IPS DF 6.9 (cell line): ENCODE data around the gene ENAH.
A peak's percentile ranks its signal among the peaks of the same experiment; 100 is the strongest.

Experiments
- DNase-seq: peaks from one replicate; pipeline ENCODE4 v3.0.0-alpha.2; 2013; ENCODE audit warnings: low read depth, low spot score
- H3K27ac ChIP-seq: one replicate; pipeline ENCODE4 v1.5.1; 2013; ENCODE audit warnings: low read length, control low read depth
- H3K27me3 ChIP-seq: 2 replicates; pipeline ENCODE4 v1.6.1; 2013; ENCODE audit warnings: mild to moderate bottlenecking, low read length; ENCODE audit not compliant: control insufficient read depth, insufficient read depth
- H3K36me3 ChIP-seq: 2 replicates; pipeline ENCODE4 v1.6.1; 2013; ENCODE audit warnings: low read length; ENCODE audit not compliant: control insufficient read depth, insufficient read depth
- H3K4me1 ChIP-seq: 2 replicates; pipeline ENCODE4 v1.6.1; 2013; ENCODE audit warnings: low read length; ENCODE audit not compliant: control insufficient read depth, insufficient read depth
- H3K4me3 ChIP-seq: 2 replicates; pipeline ENCODE4 v1.5.1; 2013; ENCODE audit warnings: mild to moderate bottlenecking, low read length
- H3K9me3 ChIP-seq: 2 replicates; pipeline ENCODE4 v1.6.1; 2013; ENCODE audit warnings: low read length, inconsistent platforms; ENCODE audit not compliant: control insufficient read depth, insufficient read depth
- WGBS: extraction: QIAGEN DNeasy Blood & Tissue Kit; methylation state at CpG from one replicate; pipeline ENCODE4 v1.1.7; 2013; ENCODE audit warnings: mixed read lengths, missing lambda C conversion rate; ENCODE audit not compliant: insufficient read length, insufficient coverage; 5-methylcytosine and 5-hydroxymethylcytosine counted together

Gene ENAH

GRCh38 chr1:225692517-225692879 is 39.6 kb upstream of the ENAH start:
- Histone ChIP-seq H3K4me1 (no peaks in the 10 kb centered on the region), H3K27ac (no peak overlapping the region), H3K36me3 (no peaks in the 10 kb centered on the region), H3K9me3 (no peaks in the 10 kb centered on the region), H3K4me3 (no peak overlapping the region), H3K27me3 (no peaks in the 10 kb centered on the region)
- DNase-seq: no peak
- WGBS: no CpG with 5 or more reads among the region's 1 CpG

- WGBS: no CpG with 5 or more reads among the region's 4 CpGs
Measured at GRCh38 chr1:225691861-225692516, 39.1 kb upstream of the ENAH start.

GRCh38 chr1:225691377-225691776 is 38.5 kb upstream of the ENAH start:
- Histone ChIP-seq H3K27me3 (no peaks in the 10 kb centered on the region), H3K4me1 (no peaks in the 10 kb centered on the region), H3K4me3 (no peak overlapping the region), H3K36me3 (no peaks in the 10 kb centered on the region), H3K9me3 (no peaks in the 10 kb centered on the region), H3K27ac (no peak overlapping the region)
- DNase-seq: no peak
- no CpG with 5 or more reads among the region's 2 CpGs for WGBS

More at GRCh38 chr1:225691861-225692516, 39.1 kb upstream of the ENAH start:
- Histone ChIP-seq H3K27ac (no peak overlapping the region), H3K9me3 (no peaks in the 10 kb centered on the region), H3K36me3 (no peaks in the 10 kb centered on the region), H3K4me3 (no peak overlapping the region), H3K4me1 (no peaks in the 10 kb centered on the region), H3K27me3 (no peaks in the 10 kb centered on the region)
- DNase-seq: no peak

- no peaks in the 10 kb centered on the region; the same call in 1 of the 2 replicates for H3K27me3 ChIP-seq
- H3K36me3 ChIP-seq: no peaks in the 10 kb centered on the region
- no peak overlapping the region for H3K27ac ChIP-seq
- H3K4me3 ChIP-seq: no peak overlapping the region
- H3K4me1 ChIP-seq: no peaks in the 10 kb centered on the region
- DNase-seq: no peak
- H3K9me3 ChIP-seq: no peaks in the 10 kb centered on the region
- no CpG with 5 or more reads among the region's 2 CpGs for WGBS
Measured at GRCh38 chr1:225689882-225690459, 37.0 kb upstream of the ENAH start.

- no CpG with 5 or more reads among the region's 2 CpGs for WGBS
Measured at GRCh38 chr1:225688345-225688744, 35.4 kb upstream of the ENAH start.

GRCh38 chr1:225685476-225686176 is 32.7 kb upstream of the ENAH start:
- Histone ChIP-seq H3K9me3 (no peaks in the 10 kb centered on the region), H3K27me3 (no peaks in the 10 kb centered on the region; the same call in 1 of the 2 replicates), H3K4me3 (no peak overlapping the region), H3K36me3 (no peaks in the 10 kb centered on the region), H3K4me1 (no peaks in the 10 kb centered on the region), H3K27ac (no peak overlapping the region)
- no CpG with 5 or more reads among the region's 1 CpG for WGBS
- DNase-seq: no peak

More at GRCh38 chr1:225688345-225688744, 35.4 kb upstream of the ENAH start:
- H3K36me3 ChIP-seq: no peaks in the 10 kb centered on the region
- H3K4me1 ChIP-seq: no peaks in the 10 kb centered on the region
- no peaks in the 10 kb centered on the region for H3K9me3 ChIP-seq
- no peak overlapping the region for H3K27ac ChIP-seq
- DNase-seq: no peak
- H3K27me3 ChIP-seq: no peaks in the 10 kb centered on the region; the same call in 1 of the 2 replicates
- no peak overlapping the region for H3K4me3 ChIP-seq

GRCh38 chr1:225684741-225685140 is 31.8 kb upstream of the ENAH start:
- H3K36me3 ChIP-seq: no peaks in the 10 kb centered on the region
- no peak overlapping the region for H3K27ac ChIP-seq
- H3K9me3 ChIP-seq: no peaks in the 10 kb centered on the region
- no peaks in the 10 kb centered on the region; the same call in 1 of the 2 replicates for H3K27me3 ChIP-seq
- no peaks in the 10 kb centered on the region for H3K4me1 ChIP-seq
- no peak overlapping the region for H3K4me3 ChIP-seq
- DNase-seq: no peak
- no CpG with 5 or more reads among the region's 4 CpGs for WGBS

GRCh38 chr1:225681231-225681630 is 28.3 kb upstream of the ENAH start:
- H3K9me3 ChIP-seq: no peaks in the 10 kb centered on the region
- H3K36me3 ChIP-seq: no peaks in the 10 kb centered on the region
- no CpG with 5 or more reads among the region's 2 CpGs for WGBS
- H3K27me3 ChIP-seq: no peaks in the 10 kb centered on the region; the same call in 1 of the 2 replicates
- no peak for DNase-seq
- peaks cover 3% of the 10 kb centered on the region; the same call in 1 of the 2 replicates for H3K4me1 ChIP-seq
- no peak overlapping the region for H3K27ac ChIP-seq
- no peak overlapping the region for H3K4me3 ChIP-seq

- no peak overlapping the region for H3K27ac ChIP-seq
- H3K4me3 ChIP-seq: no peak overlapping the region
- no peaks in the 10 kb centered on the region for H3K27me3 ChIP-seq
- no peaks in the 10 kb centered on the region for H3K9me3 ChIP-seq
- H3K4me1 ChIP-seq: peaks cover 3% of the 10 kb centered on the region; the same call in 1 of the 2 replicates
- no peaks in the 10 kb centered on the region for H3K36me3 ChIP-seq
- no CpG with 5 or more reads among the region's 2 CpGs for WGBS
- DNase-seq: no peak
Measured at GRCh38 chr1:225678545-225678944, 25.6 kb upstream of the ENAH start.

GRCh38 chr1:225677350-225678124 is 24.6 kb upstream of the ENAH start:
- DNase-seq: peak; percentile 13
- Histone ChIP-seq H3K9me3 (no peaks in the 10 kb centered on the region), H3K36me3 (no peaks in the 10 kb centered on the region), H3K4me3 (no peak overlapping the region; the same call in 1 of the 2 replicates), H3K4me1 (peaks cover 3% of the 10 kb centered on the region; the same call in 1 of the 2 replicates), H3K27me3 (no peaks in the 10 kb centered on the region), H3K27ac (no peak overlapping the region)
- WGBS: no CpG with 5 or more reads among the region's 40 CpGs
